GM12878 (cell line): ENCODE data around the gene LIG3. TPM values are rescaled to one million over a fixed set of nuclear protein-coding genes. Genes with fewer than 3 reads are reported as not detected.

Source experiments
- BACH1 ChIP-seq: fragments of 450-650 bp; IDR thresholded peaks from 2 replicates; pipeline ENCODE4 v1.6.1; 2017; ENCODE audit warnings: mild to moderate bottlenecking, borderline replicate concordance
- CHD2 ChIP-seq: IDR thresholded peaks from 2 replicates; pipeline ENCODE4 v1.6.1; 2011; ENCODE audit warnings: low read depth, low read length, improper control_type of control experiment, borderline replicate concordance
- GATAD2B ChIP-seq: fragments of 450-650 bp; conservative IDR thresholded peaks from 2 replicates; pipeline ENCODE4 v1.6.1; 2017; ENCODE audit warnings: low read depth, mild to moderate bottlenecking, moderate library complexity
- HDAC6 ChIP-seq: fragments of 200-600 bp; sonication (generic); IDR thresholded peaks from one replicate; pipeline ENCODE4 v1.8.0; 2017; ENCODE audit warnings: antibody characterized with exemption; ENCODE audit not compliant: unreplicated experiment
- KDM1A ChIP-seq: fragments of 200-600 bp; sonication (generic); IDR thresholded peaks from 2 replicates; pipeline ENCODE4 v1.6.1; 2016; ENCODE audit warnings: borderline replicate concordance
- LARP7 ChIP-seq: fragments of 450-650 bp; IDR thresholded peaks from 2 replicates; pipeline ENCODE4 v1.6.1; 2017; ENCODE audit warnings: mild to moderate bottlenecking
- MEF2B ChIP-seq: fragments of 450-650 bp; IDR thresholded peaks from 2 replicates; pipeline ENCODE4 v1.6.1; 2018; ENCODE audit warnings: mild to moderate bottlenecking, moderate library complexity; ENCODE audit not compliant: partially characterized antibody, poor library complexity, severe bottlenecking
- MYC ChIP-seq: IDR thresholded peaks from 2 replicates; pipeline ENCODE4 v1.6.1; 2011; ENCODE audit warnings: mild to moderate bottlenecking, low read length, moderate library complexity, inconsistent platforms; ENCODE audit not compliant: insufficient read depth, insufficient replicate concordance, insufficient read length, severe bottlenecking
- NFIC ChIP-seq: IDR thresholded peaks from 2 replicates; pipeline ENCODE4 v1.6.1; 2012; ENCODE audit warnings: low read depth, mild to moderate bottlenecking, inconsistent platforms, low read length, moderate library complexity
- POLR2AphosphoS5 ChIP-seq: IDR thresholded peaks from 2 replicates; pipeline ENCODE4 v1.6.1; 2011; ENCODE audit warnings: mild to moderate bottlenecking, low read length, inconsistent platforms
- RB1 ChIP-seq: fragments of 450-650 bp; formaldehyde crosslinking; IDR thresholded peaks from 2 replicates; pipeline ENCODE4 v1.6.1; 2017; ENCODE audit warnings: mild to moderate bottlenecking, borderline replicate concordance
- RELA ChIP-seq: fragments of 450-650 bp; IDR thresholded peaks from 2 replicates; pipeline ENCODE4 v1.8.0; 2014; ENCODE audit warnings: borderline replicate concordance; ENCODE audit not compliant: partially characterized antibody
- RUNX3 ChIP-seq: IDR thresholded peaks from 2 replicates; pipeline ENCODE4 v1.6.1; 2012; ENCODE audit warnings: low read length, inconsistent platforms
- SP1 ChIP-seq: IDR thresholded peaks from one replicate; pipeline ENCODE4 v1.6.1; 2011; ENCODE audit warnings: low read depth, low read length
- SRF ChIP-seq, 2 experiments: IDR thresholded peaks; 2 replicates each; pipeline ENCODE4 v1.6.1; 2011; ENCODE audit warnings: low read depth in 2 of 2, low read length in 2 of 2, mild to moderate bottlenecking in 1 of 2, moderate library complexity in 1 of 2
- STAT3 ChIP-seq: IDR thresholded peaks from 2 replicates; pipeline ENCODE4 v1.6.1; 2011; ENCODE audit warnings: low read depth, low read length, improper control_type of control experiment
- TAF1 ChIP-seq: IDR thresholded peaks from 2 replicates; pipeline ENCODE4 v1.6.1; 2011; ENCODE audit warnings: mild to moderate bottlenecking, low read depth, low read length, borderline replicate concordance
- ZNF217 ChIP-seq: fragments of 450-650 bp; IDR thresholded peaks from 2 replicates; pipeline ENCODE4 v1.6.1; 2017; ENCODE audit warnings: antibody characterized with exemption, mild to moderate bottlenecking
- ZNF274 ChIP-seq: IDR thresholded peaks from one replicate; pipeline ENCODE4 v1.8.0; 2011; ENCODE audit not compliant: insufficient read length, insufficient read depth
- polyA plus RNA-seq, 11 experiments: library from polyadenylated mRNA; depleted of rRNA in 4 of 11; unstranded in 6 of 11; stranded (reverse) in 5 of 11; fragments of >200 nt; fragmentation: Nextera tagmentation in 4 of 11; fragmentation: Illumina TruSeq in 1 of 11; extraction: Ambion mirVana in 4 of 11; extraction: Trizol in 1 of 11; gene quantifications; 1 replicate in 1 of 11; 2 replicates in 10 of 11; pipeline versions ENCODE4 v1.2.1 to v1.2.3, GENCODE V29; 2011 to 2016; ENCODE audit warnings: inconsistent platforms in 2 of 11, missing spikeins in 2 of 11, low read depth in 1 of 11
- total RNA-seq, 4 experiments: library from RNA; depleted of rRNA in 3 of 4; stranded (reverse); fragments of >200 nt in 3 of 4; fragmentation: Illumina TruSeq in 1 of 4; extraction: Trizol in 1 of 4; gene quantifications; 2 replicates each; pipeline versions ENCODE4 v1.2.1 to v1.2.3, GENCODE V29; 2013 to 2021
- TF ChIP-seq, protein P1 (sequence below): fragments of 450-650 bp; IDR thresholded peaks from 2 replicates; pipeline ENCODE4 v1.6.1; 2017; ENCODE audit warnings: antibody characterized with exemption, mild to moderate bottlenecking, moderate library complexity
- TF ChIP-seq, protein P2 (sequence below): fragments of 450-650 bp; conservative IDR thresholded peaks from 2 replicates; pipeline ENCODE4 v1.6.1; 2017; ENCODE audit warnings: mild to moderate bottlenecking, moderate library complexity
- TF ChIP-seq, protein P3 (sequence below): fragments of 450-650 bp; formaldehyde crosslinking; IDR thresholded peaks from 2 replicates; pipeline ENCODE4 v1.5.0; 2022; ENCODE audit warnings: mild to moderate bottlenecking, missing genetic modification characterization

Gene LIG3
- total and polyA plus RNA-seq, 10 of the 15 experiments (the other 5 are each of a cell fraction or from before 2014, with no cell fraction given): 6.5 to 45.4 (median 31.0) TPM

DNA sequence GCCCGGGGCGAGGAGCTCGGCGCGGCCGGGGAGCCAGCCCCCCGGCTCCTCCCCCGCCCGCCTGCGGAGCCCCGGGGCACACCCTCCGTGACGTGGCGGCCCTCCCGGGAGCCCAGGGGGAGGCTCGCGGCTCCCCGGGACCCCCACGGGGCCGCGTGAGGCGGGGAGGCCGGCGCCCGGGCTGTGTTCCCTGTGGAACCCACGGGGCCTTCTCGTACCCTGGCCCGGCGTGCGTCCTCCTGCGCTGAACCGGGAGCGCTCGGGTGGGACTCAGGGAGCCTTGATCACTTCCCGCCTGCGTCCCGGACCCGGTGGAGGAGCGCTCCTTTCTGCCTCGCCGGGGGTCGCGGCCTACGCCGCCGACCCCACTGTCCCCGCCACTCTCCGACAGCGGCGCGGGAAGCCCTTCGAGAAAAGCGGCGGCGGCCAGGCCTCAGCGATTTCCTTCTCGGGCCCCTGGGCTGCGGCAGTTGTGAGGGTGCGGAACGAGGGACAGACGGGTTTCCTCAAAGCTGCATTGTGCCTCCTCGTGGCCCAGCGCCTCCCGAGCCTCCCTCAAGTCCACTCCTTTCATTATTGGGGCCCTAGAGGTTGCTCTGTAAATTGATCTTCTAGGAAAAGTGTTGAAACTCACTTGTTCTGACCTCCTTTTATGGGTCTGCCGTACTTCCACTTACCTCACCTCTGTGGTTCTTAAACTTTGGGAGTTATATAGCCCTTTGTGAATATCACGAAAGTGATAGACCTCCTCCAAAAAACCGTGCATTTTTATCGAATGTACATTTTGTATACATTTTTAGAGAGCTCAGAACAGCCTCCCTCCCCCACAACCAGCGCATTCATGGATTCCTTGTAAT is 597 bp downstream of the LIG3 start (continued):
- TF ChIP-seq, protein P1, sequence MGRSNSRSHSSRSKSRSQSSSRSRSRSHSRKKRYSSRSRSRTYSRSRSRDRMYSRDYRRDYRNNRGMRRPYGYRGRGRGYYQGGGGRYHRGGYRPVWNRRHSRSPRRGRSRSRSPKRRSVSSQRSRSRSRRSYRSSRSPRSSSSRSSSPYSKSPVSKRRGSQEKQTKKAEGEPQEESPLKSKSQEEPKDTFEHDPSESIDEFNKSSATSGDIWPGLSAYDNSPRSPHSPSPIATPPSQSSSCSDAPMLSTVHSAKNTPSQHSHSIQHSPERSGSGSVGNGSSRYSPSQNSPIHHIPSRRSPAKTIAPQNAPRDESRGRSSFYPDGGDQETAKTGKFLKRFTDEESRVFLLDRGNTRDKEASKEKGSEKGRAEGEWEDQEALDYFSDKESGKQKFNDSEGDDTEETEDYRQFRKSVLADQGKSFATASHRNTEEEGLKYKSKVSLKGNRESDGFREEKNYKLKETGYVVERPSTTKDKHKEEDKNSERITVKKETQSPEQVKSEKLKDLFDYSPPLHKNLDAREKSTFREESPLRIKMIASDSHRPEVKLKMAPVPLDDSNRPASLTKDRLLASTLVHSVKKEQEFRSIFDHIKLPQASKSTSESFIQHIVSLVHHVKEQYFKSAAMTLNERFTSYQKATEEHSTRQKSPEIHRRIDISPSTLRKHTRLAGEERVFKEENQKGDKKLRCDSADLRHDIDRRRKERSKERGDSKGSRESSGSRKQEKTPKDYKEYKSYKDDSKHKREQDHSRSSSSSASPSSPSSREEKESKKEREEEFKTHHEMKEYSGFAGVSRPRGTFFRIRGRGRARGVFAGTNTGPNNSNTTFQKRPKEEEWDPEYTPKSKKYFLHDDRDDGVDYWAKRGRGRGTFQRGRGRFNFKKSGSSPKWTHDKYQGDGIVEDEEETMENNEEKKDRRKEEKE: peak; percentile 56; the same call in 1 of the 2 replicates
- TF ChIP-seq, protein P2, sequence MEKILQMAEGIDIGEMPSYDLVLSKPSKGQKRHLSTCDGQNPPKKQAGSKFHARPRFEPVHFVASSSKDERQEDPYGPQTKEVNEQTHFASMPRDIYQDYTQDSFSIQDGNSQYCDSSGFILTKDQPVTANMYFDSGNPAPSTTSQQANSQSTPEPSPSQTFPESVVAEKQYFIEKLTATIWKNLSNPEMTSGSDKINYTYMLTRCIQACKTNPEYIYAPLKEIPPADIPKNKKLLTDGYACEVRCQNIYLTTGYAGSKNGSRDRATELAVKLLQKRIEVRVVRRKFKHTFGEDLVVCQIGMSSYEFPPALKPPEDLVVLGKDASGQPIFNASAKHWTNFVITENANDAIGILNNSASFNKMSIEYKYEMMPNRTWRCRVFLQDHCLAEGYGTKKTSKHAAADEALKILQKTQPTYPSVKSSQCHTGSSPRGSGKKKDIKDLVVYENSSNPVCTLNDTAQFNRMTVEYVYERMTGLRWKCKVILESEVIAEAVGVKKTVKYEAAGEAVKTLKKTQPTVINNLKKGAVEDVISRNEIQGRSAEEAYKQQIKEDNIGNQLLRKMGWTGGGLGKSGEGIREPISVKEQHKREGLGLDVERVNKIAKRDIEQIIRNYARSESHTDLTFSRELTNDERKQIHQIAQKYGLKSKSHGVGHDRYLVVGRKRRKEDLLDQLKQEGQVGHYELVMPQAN: peak; percentile 81
- TF ChIP-seq HDAC6: no peak
- peak; percentile 79 for TF ChIP-seq POLR2AphosphoS5
- TF ChIP-seq RELA: no peak
- TF ChIP-seq KDM1A: no peak
- peak; percentile 64; the same call in 1 of the 2 replicates for TF ChIP-seq TAF1
- peak; percentile 12 for TF ChIP-seq RUNX3
- no peak for TF ChIP-seq ZNF274
- TF ChIP-seq BACH1: peak; percentile 77
- no peak for TF ChIP-seq SRF (IDR thresholded peaks at IDR 0.05; ENCODE audit: low read depth in 2 of 2, low read length in 2 of 2)
- TF ChIP-seq LARP7: 0 out of 2 replicates have a peak, but pooled peaks have one; percentile 85
- TF ChIP-seq GATAD2B: peak; percentile 95; the same call in 1 of the 2 replicates
- no peak for TF ChIP-seq STAT3
- TF ChIP-seq MYC: peak; percentile 19
- peak; percentile 39 for TF ChIP-seq SP1
- peak; percentile 36; the same call in 1 of the 2 replicates for TF ChIP-seq RB1
- TF ChIP-seq CHD2: no peak
- TF ChIP-seq, protein P3, sequence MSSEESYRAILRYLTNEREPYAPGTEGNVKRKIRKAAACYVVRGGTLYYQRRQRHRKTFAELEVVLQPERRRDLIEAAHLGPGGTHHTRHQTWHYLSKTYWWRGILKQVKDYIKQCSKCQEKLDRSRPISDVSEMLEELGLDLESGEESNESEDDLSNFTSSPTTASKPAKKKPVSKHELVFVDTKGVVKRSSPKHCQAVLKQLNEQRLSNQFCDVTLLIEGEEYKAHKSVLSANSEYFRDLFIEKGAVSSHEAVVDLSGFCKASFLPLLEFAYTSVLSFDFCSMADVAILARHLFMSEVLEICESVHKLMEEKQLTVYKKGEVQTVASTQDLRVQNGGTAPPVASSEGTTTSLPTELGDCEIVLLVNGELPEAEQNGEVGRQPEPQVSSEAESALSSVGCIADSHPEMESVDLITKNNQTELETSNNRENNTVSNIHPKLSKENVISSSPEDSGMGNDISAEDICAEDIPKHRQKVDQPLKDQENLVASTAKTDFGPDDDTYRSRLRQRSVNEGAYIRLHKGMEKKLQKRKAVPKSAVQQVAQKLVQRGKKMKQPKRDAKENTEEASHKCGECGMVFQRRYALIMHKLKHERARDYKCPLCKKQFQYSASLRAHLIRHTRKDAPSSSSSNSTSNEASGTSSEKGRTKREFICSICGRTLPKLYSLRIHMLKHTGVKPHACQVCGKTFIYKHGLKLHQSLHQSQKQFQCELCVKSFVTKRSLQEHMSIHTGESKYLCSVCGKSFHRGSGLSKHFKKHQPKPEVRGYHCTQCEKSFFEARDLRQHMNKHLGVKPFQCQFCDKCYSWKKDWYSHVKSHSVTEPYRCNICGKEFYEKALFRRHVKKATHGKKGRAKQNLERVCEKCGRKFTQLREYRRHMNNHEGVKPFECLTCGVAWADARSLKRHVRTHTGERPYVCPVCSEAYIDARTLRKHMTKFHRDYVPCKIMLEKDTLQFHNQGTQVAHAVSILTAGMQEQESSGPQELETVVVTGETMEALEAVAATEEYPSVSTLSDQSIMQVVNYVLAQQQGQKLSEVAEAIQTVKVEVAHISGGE (CRISPR knock-in tag): 0 out of 2 replicates have a peak, but pooled peaks have one; percentile 3
- TF ChIP-seq MEF2B: peak; percentile 54
- TF ChIP-seq NFIC: no peak
- 0 out of 2 replicates have a peak, but pooled peaks have one; percentile 47 for TF ChIP-seq ZNF217
